HCT116 (cell line): ENCODE measurements around the gene GALM. TPM values are rescaled to one million over a fixed set of nuclear protein-coding genes. Genes with fewer than 3 reads are reported as not detected.

Source experiments
- ATAC-seq: fragments of 200-7000 bp; cut with Tn5 transposase; 2 replicates; pipeline ENCODE4 v1.9.1; 2020; ENCODE audit warnings: mild to moderate bottlenecking, moderate library complexity
- BruUV-seq: library from RNA; stranded (reverse); fragments of 400-500 nt; replicated peaks from 2 replicates; lab custom pipeline; 2021; lab: Mats Ljungman, UMichigan
- CTCF ChIA-PET: fragments of 300-600 bp; sonication (Branson Sonifier 250); formaldehyde crosslinking; loops from one replicate; lab custom pipeline; 2021; ENCODE audit warnings: antibody characterized with exemption; lab: Charles Lee
- POLR2A ChIA-PET: fragments of 300-600, 350-600 bp; sonication (Branson Sonifier 250); formaldehyde crosslinking; loops from one replicate; lab custom pipeline; 2021; ENCODE audit warnings: antibody characterized with exemption; lab: Charles Lee
- RAD21 ChIA-PET, 2 experiments: fragments of 300-600 bp; sonication (Branson Sonifier 250); formaldehyde crosslinking; loops; one replicate each; lab custom pipeline; 2023; ENCODE audit warnings: low total read pairs in 2 of 2; ENCODE audit not compliant: uncharacterized antibody in 2 of 2, unreplicated experiment in 2 of 2, low non-redundant PET in 1 of 2; lab: Charles Lee
- DNase-seq: peaks from one replicate; pipeline ENCODE4 v3.0.0-alpha.2; 2010; ENCODE audit warnings: low read depth, low spot score
- H2AFZ ChIP-seq: fragments of 200-600 bp; shearing (Covaris generic), sonication (generic); 2 replicates; pipeline ENCODE4 v1.6.1; 2017; ENCODE audit warnings: low read depth, mixed run types, mixed read lengths, antibody characterized with exemption, low read length; ENCODE audit not compliant: poor library complexity, severe bottlenecking
- H3K27ac ChIP-seq: 2 replicates; pipeline ENCODE4 v1.5.1; 2012; ENCODE audit warnings: low read depth, low read length
- H3K27me3 ChIP-seq: fragments of 200-600 bp; sonication (generic); 2 replicates; pipeline ENCODE4 v1.6.1; 2016; ENCODE audit warnings: mixed run types, low read length, mixed read lengths; ENCODE audit not compliant: insufficient read depth
- H3K36me3 ChIP-seq, 2 experiments: fragments of 200-500 bp in 1 of 2; fragments of 200-600 bp in 1 of 2; sonication (Bioruptor generic) in 1 of 2; sonication (generic) in 1 of 2; 2 replicates each; pipeline versions ENCODE4 v1.5.1 to v1.6.1; 2014 to 2016; ENCODE audit warnings: low read length in 2 of 2, inconsistent platforms in 1 of 2, mixed read lengths in 1 of 2, mixed run types in 1 of 2; ENCODE audit not compliant: insufficient read depth in 2 of 2, control insufficient read depth in 1 of 2
- H3K4me1 ChIP-seq, 2 experiments: fragments of 200-600 bp in 1 of 2; sonication (generic) in 1 of 2; 2 replicates each; pipeline versions ENCODE4 v1.5.1 to v1.6.1; 2012 to 2017; ENCODE audit warnings: low read length in 2 of 2, inconsistent platforms in 1 of 2, mild to moderate bottlenecking in 1 of 2, mixed read lengths in 1 of 2, mixed run types in 1 of 2, moderate library complexity in 1 of 2; ENCODE audit not compliant: insufficient read depth in 2 of 2, control insufficient read depth in 1 of 2
- H3K4me2 ChIP-seq: fragments of 200-600 bp; sonication (generic); 2 replicates; pipeline ENCODE4 v1.6.1; 2017; ENCODE audit warnings: mixed run types, low read length, mixed read lengths
- H3K4me3 ChIP-seq, 2 experiments: fragments of 200-600 bp in 1 of 2; sonication (generic) in 1 of 2; replicated peaks in 1 of 2; 2 replicates each; pipeline ENCODE4 v1.5.1; 2011 to 2016; ENCODE audit warnings: low read length in 2 of 2, control low read depth in 1 of 2, low read depth in 1 of 2, mild to moderate bottlenecking in 1 of 2, mixed read lengths in 1 of 2, mixed run types in 1 of 2
- H3K79me2 ChIP-seq: fragments of 200-600 bp; sonication (generic); 2 replicates; pipeline ENCODE4 v1.6.1; 2017; ENCODE audit warnings: mild to moderate bottlenecking, mixed run types, low read length, moderate library complexity, mixed read lengths; ENCODE audit not compliant: insufficient read depth
- H3K9ac ChIP-seq: fragments of 200-600 bp; sonication (generic); 2 replicates; pipeline ENCODE4 v1.6.1; 2016; ENCODE audit warnings: low read length, mixed read lengths
- H3K9me2 ChIP-seq: fragments of 200-600 bp; sonication (generic), shearing (Covaris generic); 2 replicates; pipeline ENCODE4 v1.6.1; 2017; ENCODE audit warnings: mixed run types, mild to moderate bottlenecking, moderate library complexity; ENCODE audit not compliant: insufficient read depth
- H3K9me3 ChIP-seq, 2 experiments: fragments of 200-500 bp in 1 of 2; fragments of 200-600 bp in 1 of 2; sonication (Bioruptor generic) in 1 of 2; sonication (generic) in 1 of 2; 2 replicates each; pipeline ENCODE4 v1.6.1; 2014 to 2017; ENCODE audit warnings: low read length in 2 of 2, mixed read lengths in 2 of 2, inconsistent platforms in 1 of 2, low read depth in 1 of 2, mild to moderate bottlenecking in 1 of 2, mixed run types in 1 of 2, moderate library complexity in 1 of 2; ENCODE audit not compliant: control insufficient read depth in 1 of 2, insufficient read depth in 1 of 2
- H4K20me1 ChIP-seq: fragments of 200-600 bp; sonication (generic), shearing (Covaris generic); 2 replicates; pipeline ENCODE4 v1.6.1; 2017; ENCODE audit warnings: mixed run types, mild to moderate bottlenecking, moderate library complexity; ENCODE audit not compliant: insufficient read depth
- ATF3 ChIP-seq: IDR thresholded peaks from 2 replicates; pipeline ENCODE4 v1.6.1; 2012
- CBX3 ChIP-seq: IDR thresholded peaks from 2 replicates; pipeline ENCODE4 v1.6.1; 2012; ENCODE audit warnings: low read depth
- CTCF ChIP-seq, 3 experiments: fragments of 200-600 bp in 1 of 3; sonication (generic) in 1 of 3; IDR thresholded peaks in 2 of 3; conservative IDR thresholded peaks in 1 of 3; 2 replicates each; pipeline ENCODE4 v1.5.1; 2012 to 2017; ENCODE audit warnings: low read depth in 2 of 3, low read length in 2 of 3, antibody characterized with exemption in 1 of 3, borderline replicate concordance in 1 of 3, control low read depth in 1 of 3, mild to moderate bottlenecking in 1 of 3, mixed read lengths in 1 of 3, mixed run types in 1 of 3, moderate library complexity in 1 of 3; ENCODE audit not compliant: insufficient read depth in 1 of 3
- JUND ChIP-seq: IDR thresholded peaks from 2 replicates; pipeline ENCODE4 v1.6.1; 2012
- MAX ChIP-seq: IDR thresholded peaks from 2 replicates; pipeline ENCODE4 v1.6.1; 2012
- SRF ChIP-seq: IDR thresholded peaks from 2 replicates; pipeline ENCODE4 v1.6.1; 2012; ENCODE audit warnings: low read depth
- TCF7L2 ChIP-seq: IDR thresholded peaks from 2 replicates; pipeline ENCODE4 v1.7.0; 2011; ENCODE audit warnings: borderline replicate concordance, inconsistent platforms; ENCODE audit not compliant: insufficient read depth, insufficient read length; ENCODE audit errors: extremely low read depth
- ZBTB33 ChIP-seq: IDR thresholded peaks from 2 replicates; pipeline ENCODE4 v1.6.1; 2011; ENCODE audit warnings: mild to moderate bottlenecking, low read length, moderate library complexity; ENCODE audit not compliant: insufficient replicate concordance; ENCODE audit errors: extremely low read depth
- intact Hi-C: fragments of 100-400 bp; cut with micrococcal nuclease; formaldehyde crosslinking; loops from 2 replicates; pipeline ENCODE4 v1.10.0; 2022
- total RNA-seq: library from RNA; stranded (reverse); gene quantifications from one replicate; pipeline ENCODE4 v1.2.1, GENCODE V29; 2021; ENCODE audit not compliant: unreplicated experiment

Gene GALM
- total RNA-seq, 1 experiment from 2014 or later, result 10.2 TPM

GRCh38 chr2:38671303-38671702 is 5.4 kb downstream of the GALM start:
- no peaks in the 10 kb centered on the region for H3K9me3 ChIP-seq
- 0 out of 4 replicates have a peak, but pooled peaks cover 0 to 3% of the 10 kb centered on the region in 2 experiments for H3K36me3 ChIP-seq
- peaks cover 8 to 13% of the 10 kb centered on the region in 2 experiments; a peak in 2 of 4 replicates for H3K4me1 ChIP-seq
- no peak overlapping the region for H2AFZ ChIP-seq
- H3K79me2 ChIP-seq, result no peaks in the 10 kb centered on the region
- ChIA-PET RAD21 (no interaction called here), CTCF (no interaction called here), POLR2A (no interaction called here)
- H4K20me1 ChIP-seq, result no peaks in the 10 kb centered on the region
- no peak for DNase-seq
- H3K27me3 ChIP-seq, result no peaks in the 10 kb centered on the region
- ATAC-seq, result no peak
- BruUV-seq, result no TSS peak
- H3K4me2 ChIP-seq, result no peak overlapping the region
- H3K9ac ChIP-seq, result no peak overlapping the region
- no peak for TF ChIP-seq SRF
- TF ChIP-seq JUND, result no peak
- no peak for TF ChIP-seq ATF3
- no peak for TF ChIP-seq TCF7L2
- TF ChIP-seq CBX3, result no peak
- no peak for TF ChIP-seq ZBTB33
- no peak for TF ChIP-seq MAX
- no peak for TF ChIP-seq CTCF (IDR thresholded peaks at IDR 0.05 in 2 of 3, conservative IDR thresholded peaks at IDR 0.05 in 1 of 3; ENCODE audit: borderline replicate concordance in 1 of 3, insufficient read depth in 1 of 3, low read depth in 2 of 3, low read length in 2 of 3)
- no peaks in the 10 kb centered on the region for H3K9me2 ChIP-seq
- no peak overlapping the region for H3K4me3 ChIP-seq
- intact Hi-C loops, result no loop called here
- no peak overlapping the region for H3K27ac ChIP-seq
